Tongue (tissue), 2 donors: Measurements from ENCODE around the gene RNASEH2C. TPM values are rescaled to one million over a fixed set of nuclear protein-coding genes. Genes with fewer than 3 reads are reported as not detected.
"Not testable (repeated sequence)": the region's sequence is repeated elsewhere in the genome, so short reads cannot be mapped to it uniquely, and the experiment has no call there.

Experiments used
- DNase-seq: peaks from one replicate; pipeline ENCODE4 v3.0.0-alpha.2; 2015
- total RNA-seq: library from RNA; depleted of rRNA; stranded (reverse); fragments of >200 nt; gene quantifications from one replicate; pipeline ENCODE4 v1.2.3, GENCODE V29; 2014

RNASEH2C gene
- total RNA-seq, 1 donor from 2014 or later = 20.2 TPM

GRCh38 chr11:65716774-65717405, 3.7 kb downstream of the RNASEH2C start:
- no peak for DNase-seq

GRCh38 chr11:65716302-65716701, 4.3 kb downstream of the RNASEH2C start:
- no peak for DNase-seq

- no peak for DNase-seq
Observed at GRCh38 chr11:65714433-65714832, 6.2 kb downstream of the RNASEH2C start.

GRCh38 chr11:65713212-65713969, 7.2 kb downstream of the RNASEH2C start:
- DNase-seq = no peak

- no peak for DNase-seq
Observed at GRCh38 chr11:65712633-65713076, 7.9 kb downstream of the RNASEH2C start.

GRCh38 chr11:65711785-65712632, 8.6 kb downstream of the RNASEH2C start, which contains the start of gene KAT5:
Gene KAT5, plus strand, starts transcription at chr11:65712252. Its CDS starts 16 bp downstream, at chr11:65712268.
- peak; percentile 99 for DNase-seq

- no peak for DNase-seq
Observed at GRCh38 chr11:65710421-65710820, 10.2 kb downstream of the RNASEH2C start.

GRCh38 chr11:65709661-65710060, 10.9 kb downstream of the RNASEH2C start:
- no peak for DNase-seq

GRCh38 chr11:65708451-65708850, 12.1 kb downstream of the RNASEH2C start:
- no peak for DNase-seq

- not testable (repeated sequence) for DNase-seq
Observed at GRCh38 chr11:65707002-65707401, 13.6 kb downstream of the RNASEH2C start.

GRCh38 chr11:65706303-65706763, 14.3 kb downstream of the RNASEH2C start:
- peak; percentile 80 for DNase-seq

- DNase-seq = no peak
Observed at GRCh38 chr11:65703846-65704245, 16.8 kb downstream of the RNASEH2C start.

- no peak for DNase-seq
Observed at GRCh38 chr11:65701686-65702085, 18.9 kb downstream of the RNASEH2C start.

GRCh38 chr11:65700399-65700798, 20.2 kb downstream of the RNASEH2C start:
- DNase-seq = no peak

GRCh38 chr11:65699306-65699705, 21.3 kb downstream of the RNASEH2C start:
- DNase-seq = no peak

- no peak for DNase-seq
Observed at GRCh38 chr11:65698205-65698604, 22.4 kb downstream of the RNASEH2C start.

- DNase-seq = no peak
Observed at GRCh38 chr11:65696802-65697552, 23.6 kb downstream of the RNASEH2C start.

- peak; percentile 26 for DNase-seq
Observed at GRCh38 chr11:65695459-65696241, 24.9 kb downstream of the RNASEH2C start.

GRCh38 chr11:65692367-65692766, 28.2 kb downstream of the RNASEH2C start:
- DNase-seq = no peak

- not testable (repeated sequence) for DNase-seq
Observed at GRCh38 chr11:65691847-65692246, 28.8 kb downstream of the RNASEH2C start.

- DNase-seq = no peak
Observed at GRCh38 chr11:65685981-65686380, 34.6 kb downstream of the RNASEH2C start.
